Measurements from ENCODE around the gene ROCK2. TPM values are rescaled to one million over a fixed set of nuclear protein-coding genes. Genes with fewer than 3 reads are reported as not detected.
A peak's percentile ranks its signal among the peaks of the same experiment; 100 is the strongest.

The ROCK2 gene
- total and polyA plus RNA-seq, 5 donors from 2014 or later, result 8.6 to 20.6 (median 10.4) TPM

DNA sequence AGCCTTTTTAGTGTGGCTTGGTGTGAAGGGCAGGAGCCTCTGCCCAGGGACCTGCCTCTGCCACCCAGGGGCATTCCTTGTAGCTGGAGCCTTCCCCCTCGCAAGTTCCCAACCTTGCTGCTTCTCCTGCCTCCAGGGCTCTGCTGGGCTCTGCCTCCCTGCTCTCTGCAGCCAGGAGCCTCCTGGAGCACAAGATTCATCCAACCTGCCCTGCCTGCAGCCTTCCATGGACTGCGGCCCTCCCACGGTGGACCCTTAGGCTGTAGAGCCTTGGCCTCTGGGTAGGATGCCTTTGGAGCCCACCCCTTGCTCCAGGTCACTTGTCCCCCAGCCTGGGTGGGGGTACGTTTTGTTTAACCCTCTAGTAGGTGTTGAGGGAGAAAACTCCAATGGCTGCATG is 186.7 kb downstream of the ROCK2 start:
- Histone ChIP-seq H3K27ac (ENCODE audit: insufficient read depth, low read length, poor library complexity, severe bottlenecking) (no peak overlapping the region), H3K9me3 (ENCODE audit: control insufficient read depth in 2 of 2, low read length in 2 of 2) (no peaks in the 10 kb centered on the region), H3K4me3 (ENCODE audit: low read depth, low read length) (no peak overlapping the region), H3K4me1 (ENCODE audit: control insufficient read depth, insufficient read depth, low read length, poor library complexity, severe bottlenecking) (peaks cover 29% of the 10 kb centered on the region), H3K27me3 (ENCODE audit: control insufficient read depth, insufficient read depth, low read length) (no peaks in the 10 kb centered on the region), H3K36me3 (ENCODE audit: control insufficient read depth, insufficient read depth, low read length) (no peaks in the 10 kb centered on the region)
- no peaks in the 10 kb centered on the region for H3K27me3 Mint-ChIP-seq
- peaks cover 5 to 41% (median 23%) of the 10 kb centered on the region in 4 donors for H3K4me1 Mint-ChIP-seq
- no peak for ATAC-seq (ENCODE audit: low read depth in 2 of 2)
- no peaks in the 10 kb centered on the region for H3K9me3 Mint-ChIP-seq
- DNase-seq, result no peak
- no peak overlapping the region for H3K27ac Mint-ChIP-seq
- H3K4me3 Mint-ChIP-seq, result peak overlapping the region in 3 of 4 donors; percentile 71 to 74 (median 73)
- H3K36me3 Mint-ChIP-seq, result peaks cover 13% of the 10 kb centered on the region

DNA sequence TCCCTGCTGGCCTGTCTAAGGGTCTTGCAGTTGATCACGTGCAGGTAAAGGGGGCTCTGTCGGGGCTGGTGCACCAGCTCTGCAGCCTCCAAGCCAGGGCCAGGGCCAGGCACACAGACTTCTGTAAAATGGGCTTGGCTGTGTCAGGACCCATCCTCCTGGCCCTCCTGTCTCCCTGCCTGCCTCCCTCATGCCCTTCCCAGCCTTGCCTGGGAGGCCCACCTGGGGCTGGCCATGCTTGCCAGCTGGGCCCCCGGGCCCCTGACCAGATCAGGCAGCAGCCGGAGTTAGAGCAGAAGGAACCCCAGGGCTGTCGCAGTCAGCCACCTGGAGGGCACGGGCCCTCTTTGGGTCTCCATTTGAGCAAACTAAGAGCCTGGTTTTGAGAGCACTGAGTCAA is 187.1 kb downstream of the ROCK2 start:
- no peak overlapping the region for H3K27ac ChIP-seq (ENCODE audit: insufficient read depth, low read length, poor library complexity, severe bottlenecking)
- H3K9me3 ChIP-seq (ENCODE audit: control insufficient read depth in 2 of 2, low read length in 2 of 2), result no peaks in the 10 kb centered on the region
- Mint-ChIP-seq H3K9me3 (no peaks in the 10 kb centered on the region), H3K27me3 (no peaks in the 10 kb centered on the region), H3K27ac (no peak overlapping the region), H3K36me3 (peaks cover 13% of the 10 kb centered on the region), H3K4me1 (peaks cover 5 to 41% (median 23%) of the 10 kb centered on the region in 4 donors), H3K4me3 (peak overlapping the region in 2 of 4 donors; percentile 52 to 73)
- H3K4me3 ChIP-seq (ENCODE audit: low read depth, low read length), result no peak overlapping the region
- ATAC-seq (ENCODE audit: low read depth in 2 of 2), result no peak
- no peaks in the 10 kb centered on the region for H3K36me3 ChIP-seq (ENCODE audit: control insufficient read depth, insufficient read depth, low read length)
- H3K27me3 ChIP-seq (ENCODE audit: control insufficient read depth, insufficient read depth, low read length), result no peaks in the 10 kb centered on the region
- DNase-seq, result no peak
- peaks cover 29% of the 10 kb centered on the region for H3K4me1 ChIP-seq (ENCODE audit: control insufficient read depth, insufficient read depth, low read length, poor library complexity, severe bottlenecking)

DNA sequence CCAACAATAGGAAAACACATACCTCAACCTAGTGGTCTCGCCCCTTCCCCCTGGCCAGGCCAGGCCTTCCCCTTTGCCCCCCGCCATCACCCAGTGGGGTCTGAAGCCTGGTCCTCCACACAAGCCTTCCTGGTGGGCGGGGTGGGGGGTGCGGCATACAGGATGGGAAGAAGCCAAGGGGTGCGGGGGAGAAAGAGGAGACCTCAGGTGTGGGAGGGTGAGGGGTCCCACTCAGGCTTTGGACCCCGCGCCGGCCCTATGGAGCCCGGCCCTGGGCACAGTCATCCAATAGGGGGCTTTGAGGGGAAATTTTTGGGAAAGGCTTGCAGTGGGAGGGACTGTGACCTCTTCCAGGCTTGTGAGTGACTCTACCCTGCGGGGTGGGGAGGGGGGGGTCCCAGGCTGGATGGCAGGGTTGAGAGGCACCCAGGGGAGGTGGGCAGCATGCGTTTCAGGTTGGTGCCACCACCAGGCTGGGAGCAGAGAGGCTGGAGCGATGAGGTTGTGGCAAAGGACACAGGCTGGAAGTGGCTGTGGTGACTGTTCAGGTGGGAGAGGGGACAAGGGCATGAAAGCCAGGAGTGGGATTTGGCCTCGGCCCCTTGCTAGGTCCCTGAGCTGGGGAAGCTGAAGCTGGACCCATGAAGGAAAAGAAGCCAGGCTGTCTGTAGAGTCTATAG is 187.9 kb downstream of the ROCK2 start:
- no peaks in the 10 kb centered on the region for H3K36me3 ChIP-seq (ENCODE audit: control insufficient read depth, insufficient read depth, low read length)
- H3K36me3 Mint-ChIP-seq, result peaks cover 13% of the 10 kb centered on the region
- H3K27me3 ChIP-seq (ENCODE audit: control insufficient read depth, insufficient read depth, low read length), result no peaks in the 10 kb centered on the region
- no peaks in the 10 kb centered on the region for H3K27me3 Mint-ChIP-seq
- H3K4me3 ChIP-seq (ENCODE audit: low read depth, low read length), result peak overlapping the region; percentile 81
- peaks cover 5 to 37% (median 20%) of the 10 kb centered on the region in 4 donors for H3K4me1 Mint-ChIP-seq
- no peak overlapping the region for H3K27ac ChIP-seq (ENCODE audit: insufficient read depth, low read length, poor library complexity, severe bottlenecking)
- H3K27ac Mint-ChIP-seq, result no peak overlapping the region
- H3K9me3 Mint-ChIP-seq, result no peaks in the 10 kb centered on the region
- ATAC-seq (ENCODE audit: low read depth in 2 of 2), result no peak
- peak overlapping the region; percentile 69 to 90 (median 75) for H3K4me3 Mint-ChIP-seq
- H3K4me1 ChIP-seq (ENCODE audit: control insufficient read depth, insufficient read depth, low read length, poor library complexity, severe bottlenecking), result peaks cover 29% of the 10 kb centered on the region
- H3K9me3 ChIP-seq (ENCODE audit: control insufficient read depth in 2 of 2, low read length in 2 of 2), result no peaks in the 10 kb centered on the region
- no peak for DNase-seq

- Mint-ChIP-seq H3K9me3 (no peaks in the 10 kb centered on the region), H3K27me3 (peaks cover 8% of the 10 kb centered on the region), H3K36me3 (peaks cover 7% of the 10 kb centered on the region), H3K27ac (peak within 1 kb of the TSS; percentile 87 to 91 (median 90)), H3K4me3 (peak within 1 kb of the TSS; percentile 85 to 93 (median 88)), H3K4me1 (peaks cover 0 to 30% (median 12%) of the 10 kb centered on the region in 4 donors)
- peak within 1 kb of the TSS; percentile 85 for H3K27ac ChIP-seq (ENCODE audit: insufficient read depth, low read length, poor library complexity, severe bottlenecking)
- H3K9me3 ChIP-seq (ENCODE audit: control insufficient read depth in 2 of 2, low read length in 2 of 2), result no peaks in the 10 kb centered on the region
- H3K36me3 ChIP-seq (ENCODE audit: control insufficient read depth, insufficient read depth, low read length), result no peaks in the 10 kb centered on the region
- H3K27me3 ChIP-seq (ENCODE audit: control insufficient read depth, insufficient read depth, low read length), result no peaks in the 10 kb centered on the region
- H3K4me3 ChIP-seq (ENCODE audit: low read depth, low read length), result peak within 1 kb of the TSS; percentile 81
- H3K4me1 ChIP-seq (ENCODE audit: control insufficient read depth, insufficient read depth, low read length, poor library complexity, severe bottlenecking), result peaks cover 23% of the 10 kb centered on the region
- ATAC-seq (ENCODE audit: low read depth in 2 of 2) (peak; percentile 78 to 81), DNase-seq (peak in 2 of 3 donors; percentile 86 to 88)
Measured at GRCh38 chr2:11155381-11156035, 188.9 kb downstream of the ROCK2 start, which contains the start of gene SLC66A3. Gene SLC66A3, plus strand, starts transcription at chr2:11155467. Its CDS starts 80 bp downstream, at chr2:11155547.

DNA sequence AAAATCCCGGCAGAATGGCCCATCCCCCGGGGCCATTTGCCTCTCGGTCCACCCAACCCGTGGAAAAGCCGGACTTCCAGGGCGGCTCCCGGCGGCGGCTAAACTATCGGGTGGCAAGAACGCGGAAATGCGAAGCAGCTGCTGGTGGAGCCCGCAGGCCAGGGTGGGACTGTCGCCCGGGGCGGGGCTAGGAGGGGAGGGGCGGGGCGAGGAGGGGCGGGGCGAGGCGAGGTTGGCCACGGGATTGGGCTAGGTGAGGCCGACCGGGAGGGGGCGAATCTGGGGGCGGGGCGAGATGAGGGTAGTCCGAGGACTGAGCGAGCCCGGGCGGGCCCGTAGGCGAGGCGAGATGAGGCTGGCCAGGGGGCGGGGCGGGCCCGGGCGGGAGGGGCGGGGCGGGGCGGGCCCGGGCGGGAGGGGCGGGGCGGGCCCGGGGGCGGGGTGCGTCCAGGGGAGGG is 189.5 kb downstream of the ROCK2 start:
- peak overlapping the region; percentile 84 to 93 (median 88) for H3K4me3 Mint-ChIP-seq
- no peaks in the 10 kb centered on the region for H3K27me3 ChIP-seq (ENCODE audit: control insufficient read depth, insufficient read depth, low read length)
- H3K9me3 Mint-ChIP-seq, result no peaks in the 10 kb centered on the region
- peaks cover 13% of the 10 kb centered on the region for H3K27me3 Mint-ChIP-seq
- peaks cover 22% of the 10 kb centered on the region for H3K4me1 ChIP-seq (ENCODE audit: control insufficient read depth, insufficient read depth, low read length, poor library complexity, severe bottlenecking)
- no peaks in the 10 kb centered on the region for H3K36me3 ChIP-seq (ENCODE audit: control insufficient read depth, insufficient read depth, low read length)
- peak overlapping the region; percentile 70 for H3K4me3 ChIP-seq (ENCODE audit: low read depth, low read length)
- H3K36me3 Mint-ChIP-seq, result peaks cover 1% of the 10 kb centered on the region
- ATAC-seq (ENCODE audit: low read depth in 2 of 2) (peak; percentile 91 to 92), DNase-seq (peak; percentile 96 to 98 (median 96))
- peak overlapping the region; percentile 85 for H3K27ac ChIP-seq (ENCODE audit: insufficient read depth, low read length, poor library complexity, severe bottlenecking)
- H3K27ac Mint-ChIP-seq, result peak overlapping the region; percentile 87 to 91 (median 90)
- peaks cover 0 to 24% (median 8%) of the 10 kb centered on the region in 4 donors for H3K4me1 Mint-ChIP-seq
- no peaks in the 10 kb centered on the region for H3K9me3 ChIP-seq (ENCODE audit: control insufficient read depth in 2 of 2, low read length in 2 of 2)

- Mint-ChIP-seq H3K4me3 (peak overlapping the region; percentile 84 to 93 (median 88)), H3K9me3 (no peaks in the 10 kb centered on the region), H3K27ac (peak overlapping the region; percentile 87 to 91 (median 90)), H3K36me3 (no peaks in the 10 kb centered on the region), H3K27me3 (peaks cover 15% of the 10 kb centered on the region), H3K4me1 (peaks cover 0 to 23% (median 7%) of the 10 kb centered on the region in 4 donors)
- H3K4me1 ChIP-seq (ENCODE audit: control insufficient read depth, insufficient read depth, low read length, poor library complexity, severe bottlenecking), result peaks cover 22% of the 10 kb centered on the region
- H3K27ac ChIP-seq (ENCODE audit: insufficient read depth, low read length, poor library complexity, severe bottlenecking), result peak overlapping the region; percentile 85
- H3K4me3 ChIP-seq (ENCODE audit: low read depth, low read length), result peak overlapping the region; percentile 70
- DNase-seq, result no peak
- H3K36me3 ChIP-seq (ENCODE audit: control insufficient read depth, insufficient read depth, low read length), result no peaks in the 10 kb centered on the region
- no peaks in the 10 kb centered on the region for H3K27me3 ChIP-seq (ENCODE audit: control insufficient read depth, insufficient read depth, low read length)
- no peaks in the 10 kb centered on the region for H3K9me3 ChIP-seq (ENCODE audit: control insufficient read depth in 2 of 2, low read length in 2 of 2)
- ATAC-seq (ENCODE audit: low read depth in 2 of 2), result no peak
Measured at GRCh38 chr2:11154016-11154922, 190.2 kb downstream of the ROCK2 start.

GRCh38 chr2:11152591-11152990 is 191.8 kb downstream of the ROCK2 start:
- no peaks in the 10 kb centered on the region for H3K36me3 ChIP-seq (ENCODE audit: control insufficient read depth, insufficient read depth, low read length)
- no peaks in the 10 kb centered on the region for H3K9me3 ChIP-seq (ENCODE audit: control insufficient read depth in 2 of 2, low read length in 2 of 2)
- no peaks in the 10 kb centered on the region for H3K9me3 Mint-ChIP-seq
- DNase-seq (no peak), ATAC-seq (ENCODE audit: low read depth in 2 of 2) (no peak)
- no peak overlapping the region for H3K27ac Mint-ChIP-seq
- peaks cover 15% of the 10 kb centered on the region for H3K27me3 Mint-ChIP-seq
- no peak overlapping the region for H3K27ac ChIP-seq (ENCODE audit: insufficient read depth, low read length, poor library complexity, severe bottlenecking)
- H3K4me1 Mint-ChIP-seq, result peaks cover 0 to 20% (median 4%) of the 10 kb centered on the region in 4 donors
- H3K27me3 ChIP-seq (ENCODE audit: control insufficient read depth, insufficient read depth, low read length), result no peaks in the 10 kb centered on the region
- peak overlapping the region in 1 of 4 donors; percentile 90 for H3K4me3 Mint-ChIP-seq
- no peak overlapping the region for H3K4me3 ChIP-seq (ENCODE audit: low read depth, low read length)
- peaks cover 22% of the 10 kb centered on the region for H3K4me1 ChIP-seq (ENCODE audit: control insufficient read depth, insufficient read depth, low read length, poor library complexity, severe bottlenecking)
- no peaks in the 10 kb centered on the region for H3K36me3 Mint-ChIP-seq
